Activated T-cell treated with anti-CD3 and anti-CD28 coated beads, Interleukin-2, amount 50 U/mL, for 1 hour (primary cell): ENCODE data around the gene SIRPA.

ENCODE experiments used
- DNase-seq: peaks from one replicate; pipeline ENCODE4 v3.0.0-alpha.2; 2020

SIRPA gene

GRCh38 chr20:1894951-1895673 lies at the start of gene SIRPA:
SIRPA (plus strand) TSS chr20:1895407; CDS start chr20:1895448, 41 bp downstream.
- DNase-seq = no peak

- DNase-seq = no peak
These were observed 49.5 kb upstream of the SIRPA start for GRCh38 chr20:1845701-1846100.

GRCh38 chr20:1846341-1846740 lies 48.9 kb upstream of the SIRPA start:
- DNase-seq = no peak

- no peak for DNase-seq
These were observed 48.3 kb upstream of the SIRPA start for GRCh38 chr20:1846876-1847275.

- no peak for DNase-seq
These were observed 47.4 kb upstream of the SIRPA start for GRCh38 chr20:1847780-1848179.

- no peak for DNase-seq
These were observed 46.8 kb upstream of the SIRPA start for GRCh38 chr20:1848373-1848772.

- no peak for DNase-seq
These were observed 43.8 kb upstream of the SIRPA start for GRCh38 chr20:1851396-1851795.

GRCh38 chr20:1853473-1853872 lies 41.7 kb upstream of the SIRPA start:
- DNase-seq = no peak

- DNase-seq = no peak
These were observed 41.0 kb upstream of the SIRPA start for GRCh38 chr20:1854246-1854645.

GRCh38 chr20:1855109-1855508 lies 40.1 kb upstream of the SIRPA start:
- no peak for DNase-seq

GRCh38 chr20:1855690-1856089 lies 39.5 kb upstream of the SIRPA start:
- DNase-seq = no peak

GRCh38 chr20:1856424-1856823 lies 38.8 kb upstream of the SIRPA start:
- no peak for DNase-seq

GRCh38 chr20:1857466-1857865 lies 37.7 kb upstream of the SIRPA start:
- no peak for DNase-seq

- DNase-seq = no peak
These were observed 36.3 kb upstream of the SIRPA start for GRCh38 chr20:1858871-1859270.

GRCh38 chr20:1860446-1860845 lies 34.8 kb upstream of the SIRPA start:
- DNase-seq = no peak

GRCh38 chr20:1861347-1861976 lies 33.7 kb upstream of the SIRPA start:
- no peak for DNase-seq

GRCh38 chr20:1861996-1862662 lies 33.1 kb upstream of the SIRPA start:
- DNase-seq = no peak

- no peak for DNase-seq
These were observed 32.5 kb upstream of the SIRPA start for GRCh38 chr20:1862663-1863053.

- no peak for DNase-seq
These were observed 31.9 kb upstream of the SIRPA start for GRCh38 chr20:1863296-1863695.

- no peak for DNase-seq
These were observed 28.4 kb upstream of the SIRPA start for GRCh38 chr20:1866834-1867233.

GRCh38 chr20:1867495-1868260 lies 27.5 kb upstream of the SIRPA start:
- DNase-seq = no peak

- no peak for DNase-seq
These were observed 26.4 kb upstream of the SIRPA start for GRCh38 chr20:1868856-1869255.

GRCh38 chr20:1870323-1870722 lies 24.9 kb upstream of the SIRPA start:
- DNase-seq = no peak
